Activated CD8-positive, alpha-beta memory T cell treated with anti-CD3 and anti-CD28 coated beads for 36 hours (primary cell): Measurements from ENCODE around the gene CCDC191. TPM values are rescaled to one million over a fixed set of nuclear protein-coding genes. Genes with fewer than 3 reads are reported as not detected.

Source experiments
- CTCF ChIA-PET: fragments of 350-600 bp; sonication (Branson Sonifier 250); formaldehyde crosslinking; loops from one replicate; lab custom pipeline; 2021; ENCODE audit warnings: antibody characterized with exemption; lab: Charles Lee
- POLR2A ChIA-PET: fragments of 350-600 bp; sonication (Branson Sonifier 250); formaldehyde crosslinking; loops from one replicate; lab custom pipeline; 2021; ENCODE audit warnings: antibody characterized with exemption; lab: Charles Lee
- total RNA-seq, 2 experiments: library from RNA; stranded (reverse); gene quantifications; one replicate each; pipeline ENCODE4 v1.2.3, GENCODE V29; 2021

Gene CCDC191
- total RNA-seq, 2 experiments from 2014 or later, result 1.2 to 2.0 TPM

DNA sequence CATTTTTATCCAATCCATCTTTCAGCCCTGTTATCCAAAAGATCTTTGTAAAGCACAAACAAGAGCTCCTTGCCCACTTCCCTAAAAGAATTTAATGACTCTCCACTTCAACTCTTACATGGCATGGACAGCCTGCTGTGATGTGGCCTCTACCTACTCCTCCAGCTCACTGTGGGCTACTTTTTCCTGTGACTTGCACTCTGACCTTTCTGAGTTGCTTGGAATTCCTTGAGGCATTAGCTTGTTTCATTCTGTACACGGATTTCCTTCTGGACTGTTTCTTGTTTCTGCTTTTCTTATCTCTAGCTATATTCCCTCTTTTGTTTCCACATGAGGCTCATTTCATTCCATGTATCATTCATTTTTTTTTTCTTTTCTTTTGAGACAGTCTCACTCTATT lies 15.5 kb upstream of the CCDC191 start:
- CTCF ChIA-PET, result no interaction called here
- POLR2A ChIA-PET, result no interaction called here

DNA sequence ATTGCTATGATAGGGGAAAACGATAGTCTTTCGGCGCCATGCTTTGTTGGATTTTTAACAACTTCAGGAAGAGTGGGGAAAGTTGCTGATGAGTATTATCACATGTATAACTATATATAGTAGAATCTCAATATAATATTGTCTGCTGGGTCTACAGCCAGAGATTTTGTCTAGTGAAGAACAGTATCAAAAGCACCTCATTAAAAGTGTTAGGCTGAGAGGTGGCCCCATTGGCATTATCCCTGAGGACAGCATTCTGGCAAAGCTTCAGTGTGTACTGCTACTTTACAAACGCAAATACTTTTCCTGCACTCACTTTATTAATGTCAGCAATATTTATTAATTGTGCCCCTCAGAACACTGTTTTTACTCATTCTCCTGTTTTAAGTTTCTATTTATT lies 12.0 kb upstream of the CCDC191 start:
- CTCF ChIA-PET, result no interaction called here
- POLR2A ChIA-PET, result no interaction called here

DNA sequence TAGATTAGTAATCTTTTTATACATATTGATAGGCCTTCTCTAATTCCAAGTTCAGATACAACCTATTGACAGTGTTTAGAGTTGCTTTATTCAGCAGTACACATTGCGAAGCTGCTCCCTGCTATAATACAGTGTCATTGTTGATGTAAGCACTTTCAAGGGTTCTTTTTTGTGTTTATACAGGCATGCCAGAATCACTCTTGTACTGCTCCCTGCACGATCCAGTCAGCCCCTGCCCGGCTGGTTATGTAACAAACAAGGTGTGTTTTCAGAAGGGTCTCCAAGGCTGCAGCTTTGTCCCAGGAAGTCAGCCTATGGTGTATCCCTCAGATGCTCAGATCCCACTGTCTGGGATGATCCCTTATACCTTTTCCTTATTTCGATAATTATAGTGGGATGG lies 11.5 kb upstream of the CCDC191 start:
- POLR2A ChIA-PET, result no interaction called here
- CTCF ChIA-PET, result no interaction called here

DNA sequence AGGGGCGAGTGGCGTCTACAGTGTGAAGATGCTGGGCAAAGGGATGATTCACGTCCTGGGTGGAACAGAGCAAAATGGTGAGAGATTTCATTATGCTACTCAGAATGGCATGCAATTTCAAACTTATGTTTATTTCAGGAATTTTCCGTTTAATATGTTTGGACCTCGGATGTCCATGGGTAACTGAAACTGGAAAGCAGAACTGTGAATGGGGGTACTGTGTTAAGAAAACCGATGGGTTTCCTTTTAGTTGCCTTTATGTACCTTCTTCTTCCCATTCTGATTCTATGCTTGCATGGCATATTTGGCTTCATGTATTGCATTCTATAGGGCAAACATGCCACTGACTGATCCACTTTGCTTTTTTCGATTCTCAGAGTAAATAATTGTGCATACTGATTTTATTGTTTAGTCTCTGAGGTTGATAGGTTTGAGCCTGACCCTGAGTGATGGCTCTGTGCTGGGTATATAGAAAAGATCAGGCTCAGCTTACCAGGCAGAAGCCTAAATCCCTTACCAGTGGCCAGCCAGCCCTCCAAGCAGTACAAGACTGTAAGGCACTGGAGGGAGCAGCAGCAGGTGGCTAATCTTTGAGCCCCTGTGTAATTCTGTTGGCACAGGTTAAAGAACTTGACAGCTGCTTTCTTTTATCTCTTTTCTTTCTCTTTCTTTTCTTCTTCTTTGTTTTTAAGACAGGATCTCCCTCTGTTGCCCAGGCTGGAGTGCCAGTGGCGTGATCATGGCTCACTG lies 4.8 kb upstream of the CCDC191 start:
- CTCF ChIA-PET, result no interaction called here

DNA sequence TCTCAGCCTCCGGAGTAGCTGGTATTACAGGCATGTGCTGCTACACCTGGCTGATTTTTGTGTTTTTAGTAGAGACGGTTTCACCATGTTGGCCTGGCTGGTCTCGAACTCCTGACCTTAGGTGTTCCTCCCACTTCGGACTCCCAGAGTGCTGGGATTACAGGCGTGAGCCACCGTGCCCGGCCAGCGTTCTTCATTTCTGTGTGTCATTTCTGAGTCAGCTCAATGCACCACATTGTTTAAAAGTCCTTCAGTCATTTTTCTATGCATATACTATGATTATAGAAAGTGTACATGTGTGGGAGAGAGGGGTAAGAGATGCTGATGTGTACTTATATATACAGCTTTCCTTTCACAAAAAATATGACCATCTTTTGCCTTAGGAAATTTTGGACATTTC lies 2.3 kb upstream of the CCDC191 start:
- ChIA-PET POLR2A (no interaction called here), CTCF (interaction anchor here (0.6 kb wide), 1 partner anchor 237 kb away, joined by 3 read pairs; no protein-coding TSS in a partner anchor)

More for the DNA sequence above, 4.8 kb upstream of the CCDC191 start:
- POLR2A ChIA-PET, result no interaction called here

DNA sequence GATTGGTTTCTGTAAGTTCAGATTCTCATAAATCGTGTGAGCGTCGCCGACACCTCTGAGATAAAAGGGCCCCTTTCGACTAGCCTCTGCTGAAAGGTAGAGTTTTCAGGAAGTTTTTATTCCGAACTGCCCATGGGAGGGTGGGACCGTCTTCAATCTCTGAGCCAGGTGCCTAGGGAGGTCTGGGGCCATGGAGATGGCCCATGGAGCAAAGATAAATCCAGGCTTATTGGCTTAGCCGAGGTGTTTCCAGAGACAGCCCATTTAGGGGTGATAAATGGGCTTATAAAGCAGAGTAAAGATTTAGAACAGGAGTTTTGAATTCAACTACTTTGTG lies 653 bp upstream of the CCDC191 start:
- POLR2A ChIA-PET, result no interaction called here
- CTCF ChIA-PET, result no interaction called here

DNA sequence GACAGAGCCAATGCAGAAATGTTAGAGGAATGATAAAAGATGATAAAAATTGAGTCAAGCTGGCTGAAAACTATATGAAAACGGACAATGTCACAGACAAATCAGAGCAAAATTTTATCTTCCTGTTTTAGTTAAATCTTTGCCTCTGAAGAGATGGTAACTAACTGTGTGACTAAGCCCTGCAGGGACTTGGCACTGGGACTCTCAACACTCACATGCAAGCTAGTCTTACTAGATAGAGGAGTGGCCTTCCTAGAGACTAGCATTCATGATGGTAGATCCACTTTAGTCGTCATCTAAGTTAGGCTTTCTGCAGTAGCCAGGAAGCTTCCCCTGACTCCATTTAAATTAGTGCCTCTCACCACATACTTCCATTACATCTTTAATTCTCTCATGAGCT lies 4.1 kb downstream of the CCDC191 start:
- CTCF ChIA-PET, result no interaction called here
- POLR2A ChIA-PET, result no interaction called here

DNA sequence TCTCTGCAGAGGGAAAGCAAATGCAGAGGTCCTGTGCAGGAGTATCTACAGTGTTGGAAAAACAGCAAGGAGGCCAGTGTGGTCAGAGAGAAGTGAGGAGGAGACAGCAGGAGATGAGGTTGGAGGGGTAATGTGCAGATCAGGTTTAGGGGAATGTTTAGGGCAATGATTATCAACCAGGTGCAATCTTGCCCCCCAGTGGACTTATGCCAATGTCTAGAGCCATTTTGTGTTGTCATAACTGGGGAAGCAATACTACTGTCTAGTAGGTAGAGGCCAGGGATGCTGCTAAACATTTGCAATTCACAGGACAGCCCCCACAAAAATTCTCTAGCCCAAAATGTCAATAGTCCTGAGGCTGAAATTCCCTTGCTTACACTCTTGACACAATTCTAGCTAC lies 13.1 kb downstream of the CCDC191 start:
- ChIA-PET POLR2A (no interaction called here), CTCF (no interaction called here)

DNA sequence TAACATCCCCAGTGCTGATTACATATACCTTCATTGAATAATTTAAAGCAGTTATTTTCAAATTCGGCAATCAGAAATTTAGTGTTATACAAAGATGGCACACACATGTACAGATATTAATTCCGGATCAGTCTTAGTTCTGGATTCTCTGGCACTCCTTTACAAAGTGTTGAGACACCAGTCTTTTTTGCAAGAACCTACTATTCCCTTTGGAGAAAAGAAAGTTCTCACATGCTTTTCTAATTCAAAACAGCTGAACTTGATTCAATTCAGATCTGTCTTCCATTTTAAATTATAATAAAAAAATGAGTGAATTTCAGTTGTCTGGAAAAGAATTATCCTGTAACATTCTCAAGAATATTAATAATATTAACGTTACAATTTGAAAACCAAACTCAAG lies 20.4 kb downstream of the CCDC191 start:
- POLR2A ChIA-PET, result no interaction called here
- CTCF ChIA-PET, result no interaction called here

DNA sequence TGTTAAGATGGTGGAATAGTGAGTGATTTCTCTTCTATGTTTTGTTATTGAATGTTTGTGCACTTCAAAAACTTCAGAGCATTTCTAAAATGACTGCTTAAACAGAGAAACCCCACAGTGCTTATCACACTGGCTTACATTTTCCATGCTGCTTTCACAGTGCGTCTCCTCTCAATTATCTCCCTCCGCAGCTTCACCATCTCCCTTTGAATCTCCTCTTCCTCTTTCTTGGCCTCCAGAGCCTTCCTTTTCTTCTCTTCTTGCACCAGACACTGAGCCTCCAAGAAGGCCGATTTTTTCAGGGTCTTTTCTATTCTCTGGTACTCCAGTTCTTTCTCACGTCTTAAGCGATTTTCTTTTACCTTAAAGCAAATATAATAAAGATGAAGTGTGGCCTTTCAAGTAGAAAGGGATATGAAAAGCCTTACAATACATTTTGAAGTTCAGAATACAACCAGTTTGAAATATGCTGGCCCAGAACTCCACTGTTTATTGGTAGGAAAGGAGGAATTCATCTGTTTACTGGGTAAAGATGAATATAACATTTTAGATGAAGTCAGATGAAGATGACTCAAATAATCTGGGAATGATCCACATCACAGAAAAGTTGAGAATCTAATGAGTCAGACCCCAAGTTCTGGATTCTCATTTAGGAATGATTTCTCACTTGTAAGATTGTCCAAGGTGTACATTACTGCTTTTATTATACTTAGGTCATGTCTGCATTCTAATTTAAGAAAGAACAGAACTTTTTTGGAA lies 21.4 kb downstream of the CCDC191 start:
- POLR2A ChIA-PET, result no interaction called here
- CTCF ChIA-PET, result no interaction called here

DNA sequence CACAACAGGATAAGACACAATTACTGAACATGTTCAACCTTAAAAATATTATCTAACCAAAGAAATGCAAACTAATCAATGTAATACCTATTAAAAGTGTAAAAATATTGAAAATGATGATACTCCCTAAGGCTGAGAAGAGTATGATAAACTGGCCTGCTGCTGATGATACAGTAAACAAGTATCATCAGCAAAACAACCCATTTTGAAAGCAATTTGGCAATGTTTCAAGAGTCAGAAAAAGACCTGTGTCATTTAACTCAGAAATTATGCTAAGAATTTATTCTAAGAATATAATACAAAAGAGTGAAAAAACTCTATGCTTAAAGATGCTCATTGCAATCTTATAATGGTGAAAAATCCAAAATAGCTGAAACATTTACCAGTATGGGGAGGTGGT lies 22.1 kb downstream of the CCDC191 start:
- ChIA-PET CTCF (no interaction called here), POLR2A (no interaction called here)

DNA sequence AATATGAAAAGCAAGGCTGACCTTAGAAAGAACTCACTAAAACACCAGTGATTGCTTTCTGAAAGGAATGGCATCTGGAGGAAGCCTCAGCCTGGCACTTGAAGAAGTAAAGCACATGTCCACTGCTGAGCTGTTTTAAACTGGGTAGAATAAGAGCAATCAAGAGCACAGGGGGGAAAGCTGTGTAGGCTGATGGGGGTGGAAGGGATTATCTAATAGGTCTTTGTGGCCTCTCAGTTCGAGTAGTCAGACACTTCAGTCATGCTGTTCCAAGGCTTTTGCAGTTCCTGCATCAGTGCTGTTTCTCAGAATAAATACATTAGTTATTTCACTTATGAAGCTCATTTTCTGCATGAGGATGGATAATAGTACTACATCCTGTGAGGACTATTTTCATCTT lies 22.6 kb downstream of the CCDC191 start:
- ChIA-PET CTCF (no interaction called here), POLR2A (no interaction called here)

DNA sequence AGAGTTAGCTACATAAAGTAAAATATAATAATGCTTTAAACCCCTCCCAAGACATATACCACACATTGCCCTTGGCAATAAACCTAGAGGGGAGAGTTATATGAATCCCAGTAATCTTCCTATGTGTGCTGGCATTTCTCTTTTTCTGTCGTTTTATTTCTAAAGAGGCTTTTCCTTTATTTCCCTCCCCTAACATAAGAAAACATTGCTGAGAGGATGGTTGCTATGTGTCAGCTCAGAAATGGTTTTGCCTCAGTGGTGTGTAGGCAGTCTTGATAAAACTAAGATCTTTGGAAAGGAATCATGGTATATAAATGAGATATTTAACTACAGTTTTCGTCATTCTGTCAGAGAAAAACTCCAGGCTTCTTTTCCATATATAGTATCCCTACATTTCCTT lies 30.0 kb downstream of the CCDC191 start:
- ChIA-PET POLR2A (no interaction called here), CTCF (no interaction called here)

DNA sequence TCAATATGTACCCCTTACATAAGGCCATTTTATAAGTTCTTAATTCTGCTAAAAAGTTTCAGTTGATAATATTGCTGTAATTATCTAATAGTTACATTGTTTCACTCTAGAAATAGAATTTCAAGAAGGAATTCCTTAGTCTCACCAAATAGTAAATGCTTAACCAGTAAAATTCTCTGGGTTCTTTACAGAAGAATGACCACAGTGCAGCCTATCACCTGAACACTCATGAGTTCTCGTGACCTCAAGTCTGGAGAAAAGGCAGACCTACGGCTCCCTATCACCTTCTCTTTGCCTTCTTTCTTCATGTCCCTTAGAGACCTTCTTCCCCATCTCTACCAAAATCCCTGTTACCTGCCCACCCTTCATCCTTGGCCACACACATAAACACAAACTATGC lies 30.9 kb downstream of the CCDC191 start:
- ChIA-PET POLR2A (no interaction called here), CTCF (no interaction called here)

DNA sequence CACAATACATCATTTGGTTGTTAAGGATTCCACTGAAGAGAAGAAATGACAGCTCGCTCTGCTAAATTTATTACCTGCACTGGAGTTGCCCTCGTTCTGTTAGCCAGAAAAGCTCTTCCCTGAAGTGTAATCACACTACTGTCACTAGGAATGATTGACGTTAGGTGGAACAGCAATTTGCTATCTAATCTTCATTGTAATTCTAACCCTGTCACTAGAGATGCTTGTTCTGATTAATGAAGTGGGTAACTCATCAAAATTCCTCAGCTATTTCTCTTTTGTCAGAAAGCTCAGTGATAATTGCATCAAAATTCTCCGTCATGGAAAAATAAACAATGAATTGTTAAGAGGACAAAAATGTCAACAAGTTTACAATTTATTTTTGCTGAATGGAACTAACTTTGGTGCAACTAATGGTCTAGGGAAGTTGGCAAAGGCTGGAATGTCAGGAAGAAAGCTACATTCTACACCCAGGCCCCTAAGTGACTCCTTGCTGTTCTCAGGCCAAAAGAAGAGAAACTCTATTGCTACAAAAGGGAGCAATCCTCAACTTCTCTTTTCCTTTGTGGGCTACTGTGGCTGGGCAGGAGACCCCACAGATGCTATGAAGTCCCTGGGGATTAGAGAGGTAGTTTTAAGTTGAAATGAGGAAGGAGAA lies 34.1 kb downstream of the CCDC191 start:
- CTCF ChIA-PET, result no interaction called here
- POLR2A ChIA-PET, result no interaction called here

DNA sequence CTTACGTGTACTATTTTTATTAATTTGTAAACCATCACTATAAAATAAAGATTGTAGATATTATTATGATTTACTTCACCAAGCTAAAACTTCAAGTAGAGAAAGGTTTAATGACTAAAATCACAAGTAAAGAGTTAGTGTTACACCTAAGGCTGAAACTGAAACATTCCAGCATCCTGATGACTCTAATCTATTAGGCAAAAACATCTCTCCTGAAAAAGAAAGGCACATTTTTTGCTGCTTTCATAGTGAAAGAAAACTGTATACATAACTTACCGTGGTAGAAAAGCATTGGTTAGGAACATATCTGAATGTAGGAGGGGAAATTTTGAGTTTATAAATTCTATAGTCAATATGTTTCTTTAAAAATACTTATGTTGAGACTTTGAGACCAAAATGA lies 35.4 kb downstream of the CCDC191 start:
- CTCF ChIA-PET, result no interaction called here
- POLR2A ChIA-PET, result no interaction called here

DNA sequence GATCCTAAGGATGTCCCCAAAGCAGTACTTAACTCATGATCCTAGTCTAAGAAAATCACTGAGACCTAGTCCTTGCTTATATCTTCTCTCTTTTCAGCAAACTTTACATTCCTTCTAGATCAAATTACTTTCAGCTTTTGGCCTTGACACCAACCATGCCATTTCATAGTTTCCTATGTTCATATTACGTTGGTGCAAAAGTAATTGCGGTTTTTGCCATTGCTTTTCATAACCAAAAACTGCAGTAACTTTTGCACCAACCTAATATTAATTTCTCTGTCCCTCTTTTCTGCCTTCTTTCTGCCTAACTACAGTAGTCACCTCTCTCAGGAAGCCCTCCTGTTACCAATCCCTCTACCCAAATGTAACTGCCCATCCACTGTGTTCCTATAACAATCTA lies 36.8 kb downstream of the CCDC191 start:
- CTCF ChIA-PET, result no interaction called here
- POLR2A ChIA-PET, result no interaction called here

DNA sequence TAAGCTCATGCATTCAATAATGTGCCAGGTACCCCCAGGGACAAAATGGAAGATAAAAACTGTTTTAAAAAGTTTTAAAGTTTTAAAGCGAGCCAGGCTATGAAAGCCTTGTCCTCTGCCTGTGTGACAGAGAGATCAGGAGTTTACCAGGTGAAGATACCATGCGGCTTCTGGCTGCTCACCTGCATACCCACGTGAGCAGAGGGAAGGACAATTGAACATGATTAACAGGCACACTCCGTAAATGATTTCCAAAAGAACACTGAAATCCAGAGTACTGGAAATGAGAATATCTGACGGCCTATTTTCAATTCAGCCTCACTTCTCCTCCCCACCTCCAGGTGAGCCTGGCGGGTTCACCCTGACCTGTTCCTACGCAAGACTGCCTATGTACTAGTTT lies 42.1 kb downstream of the CCDC191 start:
- ChIA-PET POLR2A (no interaction called here), CTCF (no interaction called here)

DNA sequence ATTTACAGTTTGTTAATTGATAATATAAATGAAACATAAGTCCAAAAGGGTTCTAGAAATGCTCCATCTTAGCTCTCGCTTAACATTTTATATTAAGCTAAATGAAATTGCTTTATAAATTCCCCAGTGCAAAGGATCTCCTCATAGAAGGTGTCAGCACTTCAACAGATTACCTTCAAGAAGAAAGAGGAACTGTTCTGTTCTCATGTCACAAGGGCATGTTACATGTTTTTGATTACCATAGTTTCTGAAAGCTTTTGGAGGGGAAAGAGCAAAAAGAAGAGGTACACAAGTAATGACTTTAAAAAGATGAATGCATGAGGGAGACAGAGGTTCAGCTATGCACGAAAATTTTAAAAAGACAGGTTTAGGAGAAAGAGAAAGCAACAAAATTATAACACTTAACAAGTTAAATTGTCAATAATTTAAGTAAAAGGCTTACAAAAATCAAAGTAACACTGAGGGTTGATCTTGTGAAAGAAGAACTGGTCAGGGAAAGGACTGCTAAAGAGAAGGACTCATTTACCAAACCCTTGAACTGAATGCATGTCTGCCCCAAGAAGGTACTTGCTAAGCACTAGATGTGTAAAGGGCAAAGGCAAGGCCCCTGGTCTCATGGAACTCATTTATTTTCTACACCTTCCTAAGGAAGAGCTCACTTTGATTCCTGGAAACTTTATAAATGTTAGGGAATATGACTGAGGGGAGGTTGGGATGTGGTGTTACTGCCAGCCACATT lies 45.1 kb downstream of the CCDC191 start:
- ChIA-PET POLR2A (no interaction called here), CTCF (no interaction called here)

DNA sequence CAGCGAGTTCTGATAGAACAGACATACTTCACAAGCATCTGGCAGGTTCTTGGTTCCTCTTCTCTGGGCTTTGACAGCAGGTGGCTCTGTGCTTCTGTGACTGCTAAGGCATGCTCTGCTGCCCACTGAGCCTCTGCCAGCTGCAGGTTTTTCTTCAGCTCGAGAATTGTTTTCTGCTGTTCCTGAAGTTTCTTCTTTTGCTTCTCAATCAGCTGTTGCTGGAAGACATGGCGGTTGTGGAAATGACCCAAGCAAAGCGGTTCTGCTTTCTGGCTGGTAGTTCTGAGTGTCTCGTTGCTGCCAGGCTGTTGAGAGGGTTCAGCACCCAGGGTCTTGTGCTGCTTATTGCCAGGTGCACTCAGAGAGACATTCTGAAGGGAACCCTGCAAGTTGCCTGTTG lies 50.8 kb downstream of the CCDC191 start:
- ChIA-PET POLR2A (no interaction called here), CTCF (no interaction called here)
